PC-9 (cell line): ENCODE data around the gene PCED1B.

Source experiments
- CTCF ChIP-seq: fragments of 200-600 bp; sonication (generic); conservative IDR thresholded peaks from 2 replicates; pipeline ENCODE4 v1.6.1; 2017; ENCODE audit warnings: mixed run types, antibody characterized with exemption, mild to moderate bottlenecking, moderate library complexity
- EZH2 ChIP-seq: fragments of 200-600 bp; sonication (generic); IDR thresholded peaks from 2 replicates; pipeline ENCODE4 v1.8.0; 2017; ENCODE audit warnings: antibody characterized with exemption, low read depth

- TF ChIP-seq CTCF (no peak), EZH2 (no peak)
These were observed 166.2 kb downstream of the PCED1B start for GRCh38 chr12:47245623-47246022.
